HG02610 (cell line): ENCODE results near the gene EIF3L.

Source experiments
- ATAC-seq: cut with Tn5 transposase; IDR thresholded peaks from one replicate; pipeline ENCODE4 v1.9.1; 2021; ENCODE audit warnings: mild to moderate bottlenecking, moderate library complexity; ENCODE audit not compliant: unreplicated experiment

EIF3L gene

GRCh38 chr22:37925767-37926166 is 76.5 kb downstream of the EIF3L start:
- no peak for ATAC-seq

GRCh38 chr22:37926358-37926757 is 77.1 kb downstream of the EIF3L start:
- ATAC-seq: no peak

- ATAC-seq: no peak
Measured at GRCh38 chr22:37926771-37927636, 77.8 kb downstream of the EIF3L start.

- ATAC-seq: no peak
Measured at GRCh38 chr22:37927637-37927936, 78.4 kb downstream of the EIF3L start.

- no peak for ATAC-seq
Measured at GRCh38 chr22:37929390-37929789, 80.2 kb downstream of the EIF3L start.

DNA sequence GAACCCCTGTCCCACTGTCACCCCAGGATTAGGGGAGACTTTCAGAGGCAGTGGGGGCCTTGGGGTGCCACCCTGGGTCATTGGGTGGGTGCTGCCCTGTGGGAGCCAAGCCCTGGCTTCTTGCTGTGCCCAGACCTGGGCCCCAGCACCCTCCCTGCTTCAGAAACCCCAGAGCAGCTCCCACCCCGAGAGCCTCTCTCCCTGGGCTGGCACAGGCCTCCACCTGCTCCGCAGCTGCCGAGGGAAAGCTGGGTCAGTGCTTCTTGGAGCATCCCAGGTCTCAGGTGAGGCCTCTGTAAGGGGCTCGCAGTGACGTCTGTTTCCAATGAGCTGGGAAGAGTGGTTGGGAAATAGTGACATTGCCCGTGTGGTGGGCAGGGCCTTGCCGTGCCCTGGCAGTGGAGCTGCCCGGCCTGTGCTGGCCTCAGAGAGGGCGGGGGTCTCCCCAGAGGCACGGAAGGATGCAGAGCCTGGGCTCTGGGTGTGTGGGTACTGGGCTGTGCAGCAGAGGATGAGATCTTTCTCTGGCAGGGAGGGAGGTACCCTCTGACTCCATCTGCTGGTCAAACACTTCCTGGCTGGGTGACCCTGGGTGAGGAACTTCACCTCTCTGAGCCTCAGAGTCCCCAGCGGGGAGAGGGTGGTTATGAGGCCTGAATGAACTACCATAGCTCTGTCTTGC is 81.2 kb downstream of the EIF3L start:
- ATAC-seq: no peak

GRCh38 chr22:37930952-37931440 is 81.8 kb downstream of the EIF3L start:
- ATAC-seq: no peak

- no peak for ATAC-seq
Measured at GRCh38 chr22:37931893-37932389, 82.7 kb downstream of the EIF3L start.

DNA sequence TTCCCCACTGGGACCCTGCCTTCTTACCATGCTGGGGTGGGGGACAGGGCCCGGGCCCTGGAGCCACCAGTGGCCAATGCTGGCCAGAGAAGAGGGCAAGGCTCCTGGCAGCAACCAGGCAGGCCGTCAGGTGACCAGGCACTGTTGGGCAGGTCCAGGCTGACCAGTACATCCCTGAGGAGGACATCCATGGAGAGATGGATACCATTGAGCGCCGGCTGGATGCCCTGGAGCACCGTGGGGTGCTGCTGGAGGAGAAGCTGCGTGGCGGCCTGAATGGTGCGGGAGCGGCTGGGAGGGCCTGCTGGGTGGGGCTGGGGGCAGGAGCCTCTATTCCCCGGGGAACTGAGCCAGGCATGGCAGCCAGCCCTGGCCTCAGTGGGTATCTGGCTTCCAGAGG is 83.2 kb downstream of the EIF3L start:
- no peak for ATAC-seq

DNA sequence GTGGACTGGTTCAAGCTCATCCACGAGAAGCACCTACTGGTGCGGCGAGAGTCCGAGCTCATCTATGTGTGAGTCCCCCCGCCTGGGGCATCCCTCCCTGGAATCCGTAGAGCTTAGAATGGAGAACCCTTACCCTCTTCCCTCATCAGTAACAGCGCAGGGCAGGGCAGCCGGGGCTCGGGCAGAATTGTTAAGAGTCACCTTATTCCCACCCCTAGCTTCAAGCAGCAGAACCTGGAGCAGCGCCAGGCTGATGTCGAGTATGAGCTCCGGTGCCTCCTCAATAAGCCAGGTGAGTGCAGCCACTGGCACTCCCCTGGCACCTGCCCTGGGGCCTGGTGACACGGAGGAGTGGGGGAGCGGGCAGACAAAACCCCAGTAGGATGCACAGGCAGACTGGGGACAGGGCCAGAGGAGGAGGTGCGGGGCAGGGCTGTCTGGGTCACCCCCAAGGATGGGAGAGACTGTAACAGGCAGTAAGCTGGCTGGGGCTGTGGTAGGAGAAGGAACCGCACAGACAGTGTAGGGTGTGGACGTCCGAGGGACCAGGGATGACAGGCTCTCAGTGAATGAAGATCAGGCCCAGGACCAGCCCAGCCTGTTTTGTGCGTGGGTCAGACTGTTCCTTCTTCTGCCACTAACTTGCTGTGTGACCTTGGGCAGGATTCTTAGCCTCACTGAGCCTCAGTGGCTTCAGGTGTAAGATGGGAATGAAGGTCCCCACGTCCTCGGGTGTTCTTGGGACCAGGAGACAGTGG is 83.8 kb downstream of the EIF3L start:
- no peak for ATAC-seq

- peak; percentile 83 for ATAC-seq
Measured at GRCh38 chr22:37933711-37934376, 84.6 kb downstream of the EIF3L start.
